GM18868 (cell line): Measurements from ENCODE around the gene ZNF157.
"Not testable (repeated sequence)": the region's sequence is repeated elsewhere in the genome, so short reads cannot be mapped to it uniquely, and the experiment has no call there.

ENCODE experiments used
- ATAC-seq: cut with Tn5 transposase; IDR thresholded peaks from one replicate; pipeline ENCODE4 v1.9.1; 2021; ENCODE audit warnings: mild to moderate bottlenecking, moderate library complexity; ENCODE audit not compliant: unreplicated experiment

The ZNF157 gene

GRCh38 chrX:47370278-47370677 lies at the start of gene ZNF157:
TSS of gene ZNF157 (plus strand) at chrX:47370578. CDS start at chrX:47370669, 91 bp downstream.
- ATAC-seq, result no peak

- ATAC-seq, result no peak
Measured at GRCh38 chrX:47321386-47321785, 49.0 kb upstream of the ZNF157 start.

- ATAC-seq, result no peak
Measured at GRCh38 chrX:47321823-47322371, 48.5 kb upstream of the ZNF157 start.

GRCh38 chrX:47327902-47328301 lies 42.5 kb upstream of the ZNF157 start:
- ATAC-seq, result no peak

GRCh38 chrX:47332729-47333128 lies 37.6 kb upstream of the ZNF157 start:
- not testable (repeated sequence) for ATAC-seq

- no peak for ATAC-seq
Measured at GRCh38 chrX:47351706-47352105, 18.7 kb upstream of the ZNF157 start.

- ATAC-seq, result no peak
Measured at GRCh38 chrX:47358387-47359065, 11.9 kb upstream of the ZNF157 start.

GRCh38 chrX:47360423-47361179 lies 9.8 kb upstream of the ZNF157 start:
- ATAC-seq, result no peak

- peak; percentile 86 for ATAC-seq
Measured at GRCh38 chrX:47361538-47362511, 8.6 kb upstream of the ZNF157 start.

GRCh38 chrX:47366041-47366722 lies 4.2 kb upstream of the ZNF157 start:
- peak; percentile 50 for ATAC-seq

GRCh38 chrX:47373198-47373597 lies 2.8 kb downstream of the ZNF157 start:
- ATAC-seq, result no peak

GRCh38 chrX:47380268-47380667 lies 9.9 kb downstream of the ZNF157 start:
- no peak for ATAC-seq

GRCh38 chrX:47380837-47381236 lies 10.5 kb downstream of the ZNF157 start:
- ATAC-seq, result not testable (repeated sequence)

- ATAC-seq, result no peak
Measured at GRCh38 chrX:47384502-47384901, 14.1 kb downstream of the ZNF157 start.

- no peak for ATAC-seq
Measured at GRCh38 chrX:47390780-47391179, 20.4 kb downstream of the ZNF157 start.

- ATAC-seq, result no peak
Measured at GRCh38 chrX:47413179-47413594, 42.8 kb downstream of the ZNF157 start.

- no peak for ATAC-seq
Measured at GRCh38 chrX:47420265-47420664, 49.9 kb downstream of the ZNF157 start.

- ATAC-seq, result no peak
Measured at GRCh38 chrX:47420962-47421361, 50.6 kb downstream of the ZNF157 start.

- no peak for ATAC-seq
Measured at GRCh38 chrX:47422444-47422843, 52.1 kb downstream of the ZNF157 start.

GRCh38 chrX:47430925-47431324 lies 60.5 kb downstream of the ZNF157 start:
- ATAC-seq, result no peak
